ENCODE measurements around the gene LEO1.

- TF ChIP-seq CTCF (IDR thresholded peaks at IDR 0.05) (no peak), POLR2AphosphoS5 (IDR thresholded peaks at IDR 0.05) (no peak), POLR2A (IDR thresholded peaks at IDR 0.05) (no peak), EP300 (IDR thresholded peaks at IDR 0.05) (no peak)
Measured at GRCh38 chr15:52014616-52015015, 43.0 kb upstream of the LEO1 start.

Data from stomach (tissue), 4 donors.